OCI-LY3 (cell line): Measurements from ENCODE around the gene FOXRED1.

Experiments
- EZH2phosphoT487 ChIP-seq: fragments of 200-600 bp; shearing (Covaris generic); IDR thresholded peaks from 2 replicates; pipeline ENCODE4 v1.6.1; 2018; ENCODE audit warnings: antibody characterized with exemption, mixed run types, low read depth
- TF ChIP-seq, protein P1 (sequence below): fragments of 200-600, 300-600 bp; sonication (generic); IDR thresholded peaks from 2 replicates; pipeline ENCODE4 v1.5.1; 2014; ENCODE audit warnings: antibody characterized with exemption, low read length, low read depth

DNA sequence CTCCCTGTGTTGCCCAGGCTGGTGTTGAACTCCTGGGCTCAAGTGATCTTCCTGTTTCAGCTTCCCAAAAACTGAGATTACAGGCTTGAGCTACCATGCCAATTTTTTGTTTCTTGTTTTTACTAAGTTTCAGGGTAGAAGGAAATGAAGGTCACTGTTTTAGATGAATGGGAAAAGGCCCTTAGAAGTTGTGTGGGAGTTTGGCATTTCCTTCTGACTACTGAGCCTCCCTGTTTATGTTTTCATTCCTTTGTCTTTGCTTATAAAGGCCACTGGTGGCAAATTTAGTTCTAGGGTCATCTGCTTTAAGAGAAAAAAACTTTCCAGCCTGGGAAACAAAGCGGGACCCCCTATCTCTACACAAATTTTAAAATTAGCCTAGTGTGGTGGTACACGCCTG is 22.3 kb upstream of the FOXRED1 start:
- TF ChIP-seq, protein P1, sequence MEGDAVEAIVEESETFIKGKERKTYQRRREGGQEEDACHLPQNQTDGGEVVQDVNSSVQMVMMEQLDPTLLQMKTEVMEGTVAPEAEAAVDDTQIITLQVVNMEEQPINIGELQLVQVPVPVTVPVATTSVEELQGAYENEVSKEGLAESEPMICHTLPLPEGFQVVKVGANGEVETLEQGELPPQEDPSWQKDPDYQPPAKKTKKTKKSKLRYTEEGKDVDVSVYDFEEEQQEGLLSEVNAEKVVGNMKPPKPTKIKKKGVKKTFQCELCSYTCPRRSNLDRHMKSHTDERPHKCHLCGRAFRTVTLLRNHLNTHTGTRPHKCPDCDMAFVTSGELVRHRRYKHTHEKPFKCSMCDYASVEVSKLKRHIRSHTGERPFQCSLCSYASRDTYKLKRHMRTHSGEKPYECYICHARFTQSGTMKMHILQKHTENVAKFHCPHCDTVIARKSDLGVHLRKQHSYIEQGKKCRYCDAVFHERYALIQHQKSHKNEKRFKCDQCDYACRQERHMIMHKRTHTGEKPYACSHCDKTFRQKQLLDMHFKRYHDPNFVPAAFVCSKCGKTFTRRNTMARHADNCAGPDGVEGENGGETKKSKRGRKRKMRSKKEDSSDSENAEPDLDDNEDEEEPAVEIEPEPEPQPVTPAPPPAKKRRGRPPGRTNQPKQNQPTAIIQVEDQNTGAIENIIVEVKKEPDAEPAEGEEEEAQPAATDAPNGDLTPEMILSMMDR, result no peak
- TF ChIP-seq EZH2phosphoT487, result no peak
